Brain pericyte (primary cell): ENCODE measurements around the gene AARS2.
"Not testable (repeated sequence)": the region's sequence is repeated elsewhere in the genome, so short reads cannot be mapped to it uniquely, and the experiment has no call there.

ENCODE experiments used
- DNase-seq: peaks from one replicate; pipeline ENCODE4 v3.0.0-alpha.2; 2012; ENCODE audit warnings: low read depth, low spot score

The AARS2 gene

DNA sequence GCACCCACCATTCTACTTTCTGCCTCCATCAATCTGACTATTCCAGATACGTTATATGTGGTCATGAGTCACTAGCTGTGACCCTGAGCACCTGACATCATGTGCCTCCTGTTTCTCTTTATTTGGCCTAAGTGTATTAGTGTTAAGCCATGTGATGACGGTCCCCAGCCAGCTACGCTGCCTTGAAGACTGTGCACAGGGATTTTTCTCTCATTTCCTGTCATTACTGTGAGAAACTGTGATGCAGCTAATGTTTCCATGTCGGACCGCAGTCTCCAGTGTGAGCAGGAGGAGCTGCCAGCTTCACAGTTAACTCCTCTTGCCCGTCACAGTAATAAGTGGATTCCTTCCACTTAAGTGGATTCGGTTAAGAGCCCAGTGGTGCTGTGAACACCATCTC is 19.4 kb upstream of the AARS2 start:
- no peak for DNase-seq

DNA sequence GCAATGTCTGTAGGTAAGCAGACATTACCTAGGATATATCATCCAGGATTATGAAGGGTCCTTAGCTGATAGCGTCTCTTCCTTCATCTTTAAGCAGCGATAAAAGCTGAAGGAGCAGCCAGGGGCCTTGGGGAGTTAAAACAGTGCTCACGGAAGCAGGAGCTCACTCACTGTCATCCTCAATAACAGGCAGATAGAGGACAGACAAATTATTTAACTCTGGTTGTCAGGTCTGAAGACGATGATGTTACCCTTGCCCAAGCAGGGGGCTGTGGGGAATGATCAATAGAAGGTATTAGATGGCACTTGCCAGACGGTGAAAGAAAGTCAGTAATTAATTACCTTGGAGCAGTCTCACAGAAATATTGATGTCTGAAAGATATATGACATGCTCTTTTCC is 16.7 kb upstream of the AARS2 start:
- no peak for DNase-seq

DNA sequence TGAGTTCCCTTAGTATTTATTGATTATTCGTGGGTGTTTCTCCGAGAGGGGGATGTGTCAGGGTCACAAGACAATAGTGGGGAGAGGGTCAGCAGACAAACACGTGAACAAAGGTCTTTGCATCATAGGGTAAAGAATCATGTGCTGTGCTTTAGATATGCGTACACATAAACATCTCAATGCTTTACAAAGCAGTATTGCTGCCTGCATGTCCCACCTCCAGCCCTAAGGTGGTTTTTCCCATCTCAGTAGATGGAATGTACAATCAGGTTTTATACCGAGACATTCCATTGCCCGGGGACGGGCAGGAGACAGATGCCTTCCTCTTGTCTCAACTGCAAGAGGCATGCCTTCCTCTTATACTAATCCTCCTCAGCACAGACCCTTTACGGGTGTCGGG is 15.1 kb upstream of the AARS2 start:
- DNase-seq, result not testable (repeated sequence)

DNA sequence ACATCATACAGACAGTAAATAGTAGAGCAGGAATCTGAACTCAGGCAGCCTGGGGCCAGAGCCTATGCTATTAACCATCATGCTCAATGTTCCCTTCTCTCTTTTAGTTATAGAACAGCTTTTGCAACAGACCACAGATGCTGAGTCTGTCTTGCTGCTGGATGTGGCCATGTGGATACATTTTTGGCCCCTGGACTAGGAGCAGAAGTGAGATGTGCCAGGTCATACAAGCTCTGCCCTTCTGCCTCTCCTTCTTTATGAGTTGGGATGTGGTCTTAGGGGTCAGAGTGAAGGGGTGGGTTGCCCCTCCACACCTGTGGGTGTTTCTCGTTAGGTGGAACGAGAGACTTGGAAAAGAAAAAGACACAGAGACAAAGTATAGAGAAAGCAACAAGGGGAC is 14.6 kb upstream of the AARS2 start:
- DNase-seq, result no peak

DNA sequence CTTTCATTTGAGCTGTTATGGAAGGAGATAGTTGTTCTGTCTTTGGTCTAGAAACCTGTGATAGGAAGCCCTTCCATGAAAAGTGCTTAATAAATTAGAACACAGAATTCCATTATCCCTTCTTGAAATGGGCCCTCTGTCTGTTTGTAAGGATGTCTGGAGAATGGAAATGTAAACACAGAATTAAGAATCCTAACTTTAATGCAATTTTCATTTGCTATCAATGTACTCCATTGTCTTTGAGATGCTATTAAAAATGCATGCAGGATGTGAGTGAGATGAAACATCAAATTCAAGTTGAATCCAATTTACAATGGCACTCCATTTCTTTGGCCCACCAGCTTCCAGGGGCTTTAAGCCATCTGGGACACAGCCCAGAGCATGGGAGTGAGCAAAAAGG is 13.9 kb upstream of the AARS2 start:
- no peak for DNase-seq

DNA sequence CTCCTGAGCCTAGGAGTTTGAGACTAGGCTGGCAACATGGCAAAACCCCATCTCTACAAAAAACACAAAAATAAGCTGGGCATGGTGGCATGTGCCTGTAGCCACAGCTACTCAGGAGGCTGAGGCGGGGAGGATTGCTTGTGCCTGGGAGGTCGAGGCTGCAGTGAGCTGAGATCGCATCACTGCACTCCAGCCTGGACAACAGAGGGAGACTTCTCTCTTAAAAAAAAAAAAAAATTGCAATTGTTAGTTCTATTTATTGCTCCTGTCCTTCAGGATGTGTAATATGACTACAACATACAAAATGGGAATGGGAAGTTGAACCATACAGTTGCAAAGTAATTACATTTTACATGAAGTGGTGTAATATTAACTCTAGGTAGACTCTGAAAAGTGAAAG is 8.1 kb upstream of the AARS2 start:
- no peak for DNase-seq

DNA sequence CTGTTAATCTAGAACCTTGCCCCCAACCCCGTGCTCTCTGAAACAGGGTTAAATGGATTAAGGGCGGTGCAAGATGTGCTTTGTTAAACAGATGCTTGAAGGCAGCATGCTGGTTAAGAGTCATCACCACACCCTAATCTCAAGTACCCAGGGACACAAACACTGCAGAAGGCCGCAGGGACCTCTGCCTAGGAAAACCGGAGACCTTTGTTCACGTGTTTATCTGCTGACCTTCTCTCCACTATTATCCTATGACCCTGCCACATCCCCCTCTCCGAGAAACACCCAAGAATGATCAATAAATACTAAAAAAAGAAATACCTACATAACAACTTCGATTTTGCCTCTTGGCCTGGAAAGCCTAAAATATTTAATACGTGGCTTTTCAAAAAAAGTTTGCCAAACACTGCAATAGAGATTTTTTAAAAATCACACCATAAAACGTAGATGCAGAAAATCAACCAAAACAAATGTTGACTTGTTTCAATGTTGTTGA is 4.0 kb upstream of the AARS2 start:
- not testable (repeated sequence) for DNase-seq

DNA sequence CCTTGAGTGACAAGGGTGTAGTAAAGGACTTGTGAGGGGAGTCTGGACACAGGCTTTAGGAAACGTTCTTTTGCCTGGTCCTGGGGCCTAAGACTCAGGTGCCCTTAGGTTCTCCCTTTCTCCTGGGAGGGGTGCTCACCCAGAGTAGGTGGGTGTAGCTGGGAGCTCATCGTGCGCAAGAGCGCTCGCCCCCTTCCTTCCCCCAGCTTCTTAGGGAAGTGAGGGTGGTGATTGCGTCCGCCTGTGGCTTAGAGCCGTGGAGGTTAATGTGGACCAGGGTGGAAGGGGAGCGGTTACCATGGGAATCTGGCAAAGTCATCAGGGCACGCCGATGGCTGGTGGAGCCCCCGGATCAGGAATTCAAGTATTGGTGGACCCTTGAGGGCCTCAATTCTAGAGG is 3.3 kb upstream of the AARS2 start:
- no peak for DNase-seq

DNA sequence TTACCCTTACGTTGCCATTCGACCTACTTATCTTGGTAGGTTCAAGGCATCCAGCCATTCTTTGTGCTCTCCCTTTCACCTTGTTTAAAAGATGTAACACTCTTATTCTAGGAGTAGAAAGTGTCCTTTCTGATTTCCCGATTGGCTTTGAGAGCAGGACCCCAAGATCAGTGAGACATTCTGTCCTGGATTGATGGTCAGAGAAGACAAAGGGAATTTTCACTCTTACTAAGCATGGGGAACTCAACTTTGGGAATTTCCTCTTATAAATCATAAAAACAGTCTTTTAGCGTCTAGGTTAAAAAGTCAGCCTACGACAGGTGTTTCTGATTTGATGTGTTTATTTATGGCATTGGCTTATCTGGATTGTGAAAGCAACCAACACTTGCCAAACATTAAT is 2.8 kb upstream of the AARS2 start:
- DNase-seq, result no peak

DNA sequence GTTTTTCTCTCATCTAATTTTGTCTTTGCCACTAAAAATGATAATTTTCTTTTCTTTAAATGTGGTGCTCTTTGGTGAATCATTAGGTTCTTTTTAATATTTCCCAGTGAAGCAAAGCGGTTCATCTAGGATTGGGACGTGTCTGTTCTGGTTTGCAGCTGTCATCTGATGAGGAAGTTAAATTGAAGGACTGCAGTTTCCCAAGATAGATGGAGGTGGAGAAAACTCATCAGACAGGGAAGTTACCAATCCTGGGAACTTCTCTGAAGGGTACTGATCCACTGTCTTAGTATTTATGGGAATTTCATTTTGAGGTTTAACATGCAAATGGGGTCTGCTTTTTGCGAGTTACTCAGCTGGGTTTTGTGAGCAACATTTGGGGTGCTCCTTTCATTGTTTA is 2.4 kb upstream of the AARS2 start:
- DNase-seq, result no peak

DNA sequence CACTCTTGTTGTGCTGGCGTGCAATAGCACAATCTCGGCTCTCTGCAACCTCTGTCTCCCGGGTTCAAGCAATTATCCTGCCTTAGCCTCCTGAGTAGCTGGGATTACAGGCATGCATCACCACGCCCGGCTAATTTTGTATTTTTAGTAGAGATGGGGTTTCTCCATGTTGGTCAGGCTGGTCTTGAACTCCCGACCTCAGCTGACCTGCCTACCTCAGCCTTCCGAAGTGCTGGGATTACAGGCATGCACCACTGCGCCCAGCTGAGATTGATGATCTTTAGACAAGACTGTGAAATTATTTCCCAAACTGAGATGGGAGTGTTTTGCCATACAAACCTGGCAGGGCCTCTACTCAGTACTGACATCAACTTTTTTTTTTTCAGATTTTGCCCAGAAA is 1.5 kb upstream of the AARS2 start:
- DNase-seq, result not testable (repeated sequence)

DNA sequence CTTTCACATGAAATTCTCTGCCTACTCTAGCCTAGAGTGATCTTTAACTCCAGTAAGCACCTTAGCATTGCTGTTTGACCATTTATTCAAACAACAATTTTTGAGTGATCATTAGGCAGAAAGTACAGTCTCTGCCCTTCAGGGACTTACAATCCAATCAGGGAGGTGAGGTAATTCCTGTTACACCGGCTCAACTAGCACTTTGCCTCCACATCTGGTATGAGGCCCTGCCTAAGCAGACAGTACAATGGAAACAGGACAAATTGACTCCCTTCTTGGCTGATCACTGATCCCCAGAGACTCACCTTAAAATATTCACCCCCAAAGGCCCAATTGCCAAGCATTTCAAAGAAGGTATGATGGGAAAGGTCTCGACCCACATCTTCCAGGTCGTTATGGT is 1.4 kb downstream of the AARS2 start:
- DNase-seq, result no peak

DNA sequence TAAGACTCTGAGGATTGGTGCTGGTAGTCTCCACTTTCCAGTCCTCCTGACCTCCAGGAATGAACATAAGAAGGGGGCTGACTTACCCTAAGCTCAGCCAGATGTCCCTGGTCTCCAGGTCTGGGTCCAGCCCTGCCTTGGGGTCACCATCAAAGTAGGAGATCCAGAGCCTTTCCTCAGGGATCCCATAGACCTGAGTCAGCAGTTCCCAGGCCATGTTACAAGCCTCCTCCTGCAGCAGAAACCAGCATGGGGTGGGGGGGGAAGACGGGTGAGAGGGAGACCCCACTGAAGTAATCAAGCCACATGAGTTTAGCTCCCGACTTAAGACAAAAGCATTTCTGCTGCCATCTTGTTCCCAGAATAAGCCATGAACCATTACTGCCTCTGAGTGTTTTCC is 1.8 kb downstream of the AARS2 start:
- no peak for DNase-seq

DNA sequence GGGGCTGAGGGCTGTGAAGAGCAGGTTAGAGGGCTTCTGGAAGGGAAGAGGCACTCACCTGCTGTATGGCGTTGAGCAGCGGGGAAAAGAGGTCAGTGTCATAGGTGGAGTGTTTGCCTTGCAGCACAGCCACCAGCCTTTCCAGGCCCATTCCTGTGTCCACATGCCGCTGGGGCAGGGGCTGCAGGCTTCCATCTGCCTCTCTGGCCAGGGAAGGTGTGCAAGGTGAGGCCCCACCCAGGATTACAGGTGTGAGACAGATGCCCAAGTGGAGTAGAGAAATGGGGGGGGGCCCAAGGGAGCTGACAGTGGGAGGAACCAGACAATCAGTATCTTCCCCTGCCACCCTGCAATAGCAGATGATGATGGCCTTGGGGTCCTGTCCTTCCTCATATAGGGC is 2.9 kb downstream of the AARS2 start:
- no peak for DNase-seq

DNA sequence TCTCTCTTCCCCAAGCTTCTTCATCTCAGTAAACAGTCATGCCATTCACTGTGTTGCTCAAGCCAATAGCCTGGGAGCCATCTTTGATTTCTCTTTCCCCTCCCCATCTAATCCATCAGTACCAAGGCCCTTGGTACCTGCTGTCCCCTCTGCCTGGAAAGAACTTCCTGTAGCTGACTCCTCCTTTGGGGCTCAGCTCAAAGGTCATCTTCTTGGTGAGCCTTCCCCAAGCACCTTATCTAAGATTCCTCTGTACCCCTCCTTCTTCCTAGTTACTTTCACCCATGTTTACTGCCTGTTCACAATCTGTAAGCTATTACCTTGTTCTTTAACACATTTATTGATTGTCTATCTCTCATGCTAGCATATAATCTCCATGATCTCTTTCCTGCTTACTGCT is 3.5 kb downstream of the AARS2 start:
- no peak for DNase-seq

DNA sequence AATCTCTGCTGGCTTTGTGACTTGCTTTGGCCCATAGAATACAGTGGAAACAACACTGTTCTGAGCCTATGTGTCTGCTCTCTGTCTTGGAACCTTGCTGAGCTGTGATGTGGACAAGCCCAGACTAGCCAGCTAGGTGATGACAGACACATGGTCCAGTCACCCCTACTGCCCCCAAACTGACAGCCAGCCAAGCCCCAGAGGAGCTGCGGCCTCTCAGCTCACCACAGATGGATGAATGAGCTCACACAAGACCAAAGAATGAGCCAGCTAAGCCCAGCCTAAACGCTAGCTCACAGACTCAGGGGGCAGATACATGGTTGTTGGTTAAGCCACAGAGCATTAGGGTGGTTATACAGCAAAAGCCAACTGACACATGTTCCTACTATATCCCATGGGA is 4.1 kb downstream of the AARS2 start:
- no peak for DNase-seq

DNA sequence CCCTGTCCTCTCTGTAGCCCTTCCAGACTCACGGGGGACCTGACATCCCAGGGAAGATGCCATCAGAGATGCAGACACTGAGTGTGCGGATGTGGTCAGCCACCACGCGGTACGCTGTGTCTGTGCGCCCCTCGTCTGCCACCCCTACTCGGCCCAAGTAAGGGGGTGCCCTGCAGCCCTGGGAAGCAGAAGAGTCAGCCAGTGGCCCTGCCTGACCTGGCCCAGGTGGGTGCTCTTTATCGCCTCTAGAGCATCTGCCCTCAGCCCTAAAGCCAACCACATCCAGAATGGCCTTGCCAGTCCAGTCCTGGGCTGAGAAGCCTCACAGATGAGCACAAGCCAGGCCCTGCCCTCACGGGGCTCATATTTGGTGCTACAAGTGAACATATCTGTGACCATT is 5.9 kb downstream of the AARS2 start:
- DNase-seq, result no peak

DNA sequence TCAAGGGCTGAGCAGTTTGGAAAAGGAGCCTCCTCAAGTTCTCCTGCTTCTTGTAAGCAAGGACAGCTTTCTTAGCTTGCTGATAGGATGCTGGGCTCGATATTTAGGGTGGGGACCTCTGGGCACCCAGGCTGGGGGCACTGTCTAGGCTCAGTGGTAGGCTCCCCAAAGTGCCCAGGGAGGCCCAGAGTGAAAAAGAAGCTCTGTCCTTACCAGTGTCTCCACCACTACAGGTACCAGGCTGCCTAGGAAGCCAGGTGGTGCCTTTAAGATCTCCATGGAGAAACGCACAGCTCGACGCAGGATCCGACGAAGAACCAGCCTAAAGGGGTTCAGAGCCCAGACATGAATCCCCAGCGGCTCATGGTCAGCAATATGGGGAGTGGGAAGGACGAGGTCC is 6.4 kb downstream of the AARS2 start:
- no peak for DNase-seq

DNA sequence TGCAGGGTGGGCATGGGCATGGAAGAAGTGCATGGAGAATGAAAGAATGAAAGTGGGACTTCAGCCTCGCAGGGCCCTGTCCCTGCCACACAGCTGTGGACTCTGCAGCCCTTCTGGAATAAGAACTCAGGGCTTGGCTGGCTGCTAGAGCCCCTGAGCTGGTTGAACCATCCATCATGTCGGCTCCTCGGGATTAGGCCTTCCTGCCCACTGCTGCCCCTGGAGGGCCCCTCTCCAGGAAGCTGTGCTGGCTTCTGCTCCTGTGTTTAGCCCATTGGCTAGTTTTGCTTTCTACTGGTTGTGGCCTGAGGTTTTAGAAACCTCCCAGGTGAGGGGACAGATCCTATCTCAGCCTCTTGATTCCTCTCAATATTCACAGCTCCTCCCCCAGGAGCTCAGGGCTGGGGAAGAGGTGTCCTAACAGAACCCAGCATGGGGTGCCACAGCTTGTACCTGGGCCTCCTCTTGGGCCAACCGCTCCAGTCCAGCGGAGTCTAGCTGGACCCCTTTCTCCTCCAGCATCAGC is 7.9 kb downstream of the AARS2 start:
- DNase-seq, result no peak

DNA sequence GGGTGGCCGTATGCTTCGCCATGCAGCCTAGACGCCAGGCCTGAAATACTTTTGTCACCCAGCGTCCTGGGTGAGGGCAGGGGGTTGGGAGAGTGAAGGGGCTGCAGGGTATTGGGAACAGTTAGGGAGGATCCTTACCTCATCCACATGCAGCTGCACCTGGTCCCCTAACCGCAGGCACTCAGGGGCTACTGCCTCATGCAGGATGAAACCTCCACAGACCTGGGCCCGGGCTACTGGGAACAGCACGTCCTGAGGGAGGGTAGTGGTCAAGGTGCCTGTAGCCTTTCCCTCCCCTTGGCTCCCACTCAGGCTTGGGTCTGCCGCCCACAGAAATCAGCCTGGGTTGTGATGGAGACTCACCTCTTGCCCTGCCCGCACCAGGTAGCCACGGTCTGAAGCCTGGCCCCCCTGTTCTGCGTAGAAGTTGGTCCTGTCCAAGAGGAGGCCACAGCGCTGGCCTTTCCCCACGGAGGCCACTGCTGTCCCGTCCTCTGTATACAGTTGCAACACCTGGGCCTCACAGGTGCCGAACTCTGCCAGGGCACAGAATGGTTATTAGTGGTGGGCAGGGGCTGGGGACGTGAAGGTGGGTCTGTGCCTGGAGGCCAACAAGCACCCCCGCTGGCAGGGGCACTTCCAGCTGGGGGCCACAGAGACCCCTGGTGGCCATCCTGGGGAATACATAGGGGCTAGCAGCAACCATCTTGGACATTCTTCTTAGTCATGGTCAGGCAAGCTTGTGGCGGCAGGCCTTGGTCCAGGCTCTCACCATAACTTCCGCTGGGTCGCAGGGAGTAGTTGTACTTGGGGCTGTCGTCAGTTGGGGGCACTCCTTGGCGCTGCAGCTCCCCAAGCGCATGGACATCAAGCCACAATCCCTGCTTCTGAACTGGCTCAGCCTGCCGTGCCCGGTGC is 8.6 kb downstream of the AARS2 start:
- no peak for DNase-seq

DNA sequence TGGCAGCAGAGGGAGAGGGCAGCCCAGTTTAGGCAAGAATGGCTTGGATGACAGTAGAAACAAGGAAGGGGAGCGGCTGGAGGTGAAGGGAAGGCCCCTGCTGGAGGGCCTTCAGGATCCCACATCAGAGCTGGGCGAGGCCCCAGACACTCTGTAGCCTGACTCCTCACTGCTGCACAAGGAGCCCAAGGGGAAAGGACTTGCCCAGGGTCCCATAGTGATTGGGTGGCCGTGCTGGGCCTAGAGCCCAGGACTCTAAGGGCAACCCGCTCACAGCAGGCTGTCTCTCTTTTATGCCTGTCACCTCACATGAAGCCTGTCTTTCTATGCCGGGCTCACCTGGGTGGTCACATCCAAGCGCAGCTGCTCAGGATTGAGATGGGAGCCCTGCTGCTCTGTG is 9.3 kb downstream of the AARS2 start:
- DNase-seq, result no peak

DNA sequence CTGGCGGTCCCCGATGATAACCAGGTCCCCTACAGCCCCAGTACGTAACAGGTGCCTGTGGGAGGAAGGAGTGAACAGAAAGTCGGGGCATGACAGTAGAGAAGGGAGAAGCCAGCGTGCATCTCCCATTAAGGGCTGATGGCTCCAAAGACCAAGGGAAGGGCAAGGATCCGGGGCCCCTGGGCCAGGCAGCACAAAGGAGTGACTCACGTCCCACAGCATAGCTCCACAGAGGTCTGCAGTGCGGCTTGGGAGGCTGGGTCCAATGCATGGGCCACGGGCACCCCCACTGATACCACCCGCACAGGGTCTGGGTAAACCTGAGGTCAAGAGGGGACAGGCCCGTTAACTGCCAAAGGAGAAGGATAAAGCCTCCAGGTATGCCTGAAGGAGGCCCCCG is 10.3 kb downstream of the AARS2 start:
- DNase-seq, result no peak

DNA sequence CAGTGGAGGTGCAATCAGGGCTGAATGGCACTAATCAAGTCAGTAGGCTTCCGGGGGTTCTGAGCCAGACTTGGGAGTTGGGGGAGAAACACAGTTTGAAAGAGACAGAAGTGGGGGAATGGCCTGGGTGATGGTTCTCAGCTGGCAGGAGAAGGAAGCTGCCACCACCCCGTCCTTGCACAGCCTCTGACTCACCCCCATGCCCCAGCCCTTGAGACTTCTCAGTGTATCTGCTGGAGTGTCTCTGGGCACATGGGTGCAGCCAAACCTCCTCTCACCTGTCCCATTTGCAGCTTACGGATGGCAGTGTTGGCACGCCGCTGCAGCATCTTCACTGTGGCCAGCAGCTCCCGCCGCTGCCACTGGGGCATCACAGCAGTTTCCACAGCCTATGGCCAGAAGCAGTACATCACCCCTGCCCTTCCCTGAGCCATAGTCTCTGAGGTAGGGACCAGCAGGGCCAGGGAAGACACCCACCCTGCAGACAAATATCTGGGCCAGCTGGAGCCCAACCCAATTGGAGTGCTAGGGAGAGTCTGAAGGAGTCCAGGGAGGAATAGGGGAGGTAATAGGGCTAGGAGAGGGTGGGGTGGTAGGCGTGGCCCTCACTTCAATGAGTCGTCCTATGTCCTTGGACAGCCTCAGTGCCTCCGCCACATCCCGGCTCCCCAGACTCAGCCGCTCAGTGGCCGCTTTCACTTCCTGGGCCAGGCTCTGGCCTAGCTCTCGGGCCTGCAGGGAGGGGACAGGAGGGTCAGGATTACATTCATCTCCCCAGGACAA is 11.2 kb downstream of the AARS2 start:
- no peak for DNase-seq
